HG02970 (cell line): Measurements from ENCODE around the gene GBX1.

Source experiments
- ATAC-seq: cut with Tn5 transposase; IDR thresholded peaks from one replicate; pipeline ENCODE4 v1.9.1; 2021; ENCODE audit warnings: mild to moderate bottlenecking, moderate library complexity, moderate number of reproducible peaks; ENCODE audit not compliant: unreplicated experiment, low FRiP score

Gene GBX1

DNA sequence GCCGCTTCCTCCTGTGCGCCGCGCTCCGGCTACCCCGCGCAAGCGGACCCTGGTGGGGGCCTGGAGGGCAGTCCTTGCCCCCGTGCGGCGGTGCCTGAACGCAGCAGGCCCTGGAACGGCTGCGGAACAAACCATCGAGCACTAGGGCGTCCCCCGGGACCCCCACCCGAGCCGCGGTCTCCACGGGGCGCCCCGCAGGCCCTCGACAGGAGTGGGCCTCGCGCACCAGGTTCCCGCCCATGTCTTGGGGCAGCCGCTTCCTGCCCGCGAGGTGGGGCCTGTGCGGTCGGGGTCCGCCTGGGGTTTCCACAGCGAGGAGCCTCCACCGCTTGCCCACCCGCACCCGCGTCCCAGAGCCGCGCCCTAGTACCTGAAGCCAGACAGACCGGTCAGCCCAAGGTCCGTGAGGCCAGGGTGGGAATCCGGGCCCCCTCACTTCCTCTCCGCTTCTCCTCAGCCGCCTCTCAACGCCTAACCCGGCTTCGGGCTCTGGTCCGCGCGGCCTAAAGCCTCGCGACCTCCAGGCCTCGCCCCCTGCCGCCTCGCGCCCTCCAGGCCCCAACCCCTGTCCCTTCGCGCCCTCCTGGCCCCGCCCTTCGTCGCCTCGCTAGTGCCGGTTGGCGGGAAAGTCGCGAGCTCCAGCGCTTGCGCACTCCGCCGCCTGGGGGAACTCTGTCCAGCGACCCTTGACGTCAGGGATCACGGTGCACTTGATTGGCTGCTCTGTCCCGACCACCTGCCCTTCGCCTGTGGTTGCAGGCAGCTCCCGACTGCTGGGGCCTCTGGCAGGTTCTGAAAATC, 7.0 kb upstream of the GBX1 start:
- ATAC-seq, result no peak

DNA sequence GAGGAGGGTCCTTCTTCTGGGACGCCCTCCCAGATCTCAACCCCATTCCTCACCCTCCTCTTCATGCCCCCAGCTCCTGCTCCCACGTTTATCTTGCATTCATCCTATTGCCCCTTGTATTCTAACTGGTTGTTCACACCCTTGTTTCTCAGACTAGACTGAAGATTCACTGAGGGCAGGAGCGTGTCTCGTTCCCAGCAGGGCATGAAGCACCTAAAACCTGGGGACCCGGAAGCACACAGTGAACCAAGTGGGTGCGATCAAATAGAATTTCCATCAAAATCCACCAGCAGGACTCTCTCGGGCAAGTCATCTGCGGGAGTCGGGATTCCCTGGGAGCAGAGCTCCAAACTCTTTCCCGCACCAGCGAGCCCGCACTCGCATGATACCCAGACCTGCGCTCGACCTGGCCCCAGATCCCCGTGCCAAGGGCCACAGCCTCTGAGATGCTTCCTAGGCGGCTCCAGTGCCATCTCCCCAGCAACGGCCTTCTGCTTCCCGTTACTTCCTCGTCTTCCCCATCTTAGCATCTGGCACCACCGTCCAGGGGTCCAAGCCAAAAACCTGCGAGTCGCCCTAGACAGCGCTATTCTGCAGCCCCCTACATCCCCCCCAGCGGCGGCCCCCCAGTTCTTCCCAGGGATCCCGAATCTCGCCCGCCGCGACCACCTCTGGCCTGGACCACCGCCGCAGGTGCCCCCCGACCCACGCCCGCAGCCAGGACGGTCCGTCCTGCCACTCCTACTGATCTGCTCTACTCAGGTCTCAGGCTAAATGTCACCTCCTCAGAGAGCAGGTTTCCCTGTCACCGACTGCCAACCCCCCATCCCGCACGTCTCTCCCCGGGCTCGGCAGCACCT, 6.1 kb upstream of the GBX1 start:
- no peak for ATAC-seq

DNA sequence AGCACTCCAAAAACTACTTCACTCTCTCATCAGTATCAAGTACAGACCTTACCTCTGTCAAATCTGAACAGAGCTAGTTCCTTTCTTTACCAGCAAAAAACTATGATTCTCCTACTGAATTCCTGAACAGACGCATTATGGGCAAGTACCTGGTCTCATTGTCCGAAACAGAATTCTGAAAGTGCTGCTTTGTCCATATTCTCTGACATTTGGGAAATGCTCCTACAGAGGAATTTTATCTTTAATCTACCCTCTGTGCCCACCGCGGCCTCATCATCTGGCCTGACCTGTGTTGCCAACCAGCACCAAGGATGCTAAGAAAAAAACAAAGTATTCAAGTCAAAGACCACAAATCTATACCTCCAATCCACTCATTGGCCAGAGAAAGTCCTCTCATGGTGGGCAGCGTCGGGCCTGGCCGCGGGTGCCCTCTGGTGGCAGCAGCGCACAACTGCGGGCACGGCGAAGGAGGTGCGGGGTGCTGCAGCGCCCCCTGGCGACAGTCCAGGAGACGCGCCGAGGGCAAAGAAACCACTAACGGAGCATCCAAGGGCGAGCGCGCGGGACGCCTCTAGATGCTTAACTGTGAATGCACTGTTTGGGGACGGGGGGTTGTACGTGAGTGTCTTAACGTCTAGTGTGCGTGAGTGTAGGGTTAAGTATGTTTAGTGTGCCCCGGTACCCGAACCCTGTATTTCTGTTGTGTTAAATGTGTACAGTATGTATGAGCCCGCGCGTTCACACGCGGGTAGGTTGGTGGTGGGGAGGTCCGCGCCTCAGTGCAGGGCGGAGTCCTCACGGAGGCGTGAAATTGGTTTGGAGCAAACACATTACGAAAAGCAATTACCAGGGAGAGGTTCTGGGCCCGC, 5.0 kb upstream of the GBX1 start:
- peak; percentile 47 for ATAC-seq

DNA sequence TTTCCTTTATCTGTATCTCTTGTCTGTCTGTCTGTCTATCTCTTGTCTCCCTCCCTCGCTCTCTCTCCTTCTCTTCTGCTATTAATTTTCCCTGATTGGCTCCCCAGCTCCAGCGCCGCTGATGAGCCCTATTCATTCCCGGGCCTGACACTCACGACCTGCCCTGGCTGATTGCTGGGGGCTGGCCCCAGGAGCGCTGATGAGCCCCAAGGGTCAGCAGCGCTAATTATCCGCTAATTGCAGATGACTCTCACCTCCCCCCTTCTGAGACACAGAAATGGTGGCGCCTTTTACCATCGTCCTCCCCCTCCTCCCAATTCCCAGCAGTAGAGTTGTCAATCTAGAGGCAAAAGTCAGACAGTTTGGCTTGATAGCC, 1.3 kb upstream of the GBX1 start:
- ATAC-seq, result no peak

DNA sequence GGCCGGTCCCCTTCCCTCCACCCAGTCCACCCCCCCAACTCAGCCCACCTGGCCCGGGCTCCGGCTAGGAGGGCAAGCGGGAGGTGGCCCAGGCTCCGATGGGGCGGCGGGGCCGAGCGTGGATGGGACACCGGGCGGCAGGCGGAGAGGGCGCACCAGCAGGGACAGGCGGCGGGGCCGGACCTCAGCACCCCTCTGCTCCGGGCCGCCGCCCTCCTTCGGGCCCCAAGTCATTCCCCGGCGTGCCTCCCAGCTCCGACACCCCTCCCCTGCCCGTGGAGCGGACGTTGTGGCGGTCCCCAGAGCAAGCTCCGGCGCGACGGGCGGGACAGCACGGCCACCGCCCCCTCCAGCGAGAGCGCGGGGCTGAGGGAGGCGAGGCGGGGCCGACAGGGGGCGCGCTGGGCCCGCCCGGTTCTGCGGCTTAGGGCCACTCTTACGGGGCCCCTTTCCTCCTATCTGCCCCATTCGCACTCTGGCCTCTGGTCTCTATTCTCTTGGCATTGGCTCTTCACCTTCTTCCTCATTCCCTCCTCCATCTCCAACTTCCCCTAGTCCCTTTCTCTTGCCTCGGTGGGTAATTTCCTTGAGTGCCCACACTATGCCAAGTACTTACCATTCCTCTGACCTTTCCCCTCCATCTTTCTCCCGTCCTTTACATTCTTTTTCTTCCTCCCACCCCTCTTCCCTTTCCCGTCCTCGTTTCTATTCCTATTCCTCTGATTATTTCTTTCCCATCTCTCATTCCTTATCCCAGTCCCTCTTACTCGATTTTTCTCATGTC, 701 bp upstream of the GBX1 start:
- ATAC-seq, result no peak

DNA sequence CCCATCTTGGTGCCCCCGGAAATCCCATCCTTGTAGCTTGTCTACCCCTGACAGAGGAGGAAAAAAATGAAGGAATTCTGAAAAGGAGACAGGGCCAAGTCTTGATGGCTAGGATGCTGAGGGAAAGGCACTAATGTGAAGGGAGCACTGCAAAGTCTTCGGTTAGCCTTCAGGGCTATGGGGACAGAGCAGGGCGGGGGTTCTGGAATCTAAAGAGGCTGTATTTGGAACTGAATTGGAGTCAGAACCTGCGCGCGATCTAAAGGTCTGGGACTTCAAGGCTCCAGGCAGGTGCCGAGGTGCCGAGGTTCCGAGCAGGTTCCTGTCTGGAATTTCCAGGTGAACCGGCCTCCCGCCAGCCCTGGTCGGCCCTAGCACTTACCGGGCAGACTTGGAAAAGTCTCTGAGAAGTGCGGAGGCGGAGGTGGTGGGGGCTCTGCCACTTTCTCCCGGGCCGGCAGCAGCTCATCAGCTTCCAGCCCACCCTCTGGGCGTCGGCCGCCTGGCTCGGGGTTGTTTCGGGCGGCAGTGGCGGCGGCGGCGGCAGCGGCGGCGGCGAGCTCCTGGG, 781 bp downstream of the GBX1 start:
- ATAC-seq, result no peak

DNA sequence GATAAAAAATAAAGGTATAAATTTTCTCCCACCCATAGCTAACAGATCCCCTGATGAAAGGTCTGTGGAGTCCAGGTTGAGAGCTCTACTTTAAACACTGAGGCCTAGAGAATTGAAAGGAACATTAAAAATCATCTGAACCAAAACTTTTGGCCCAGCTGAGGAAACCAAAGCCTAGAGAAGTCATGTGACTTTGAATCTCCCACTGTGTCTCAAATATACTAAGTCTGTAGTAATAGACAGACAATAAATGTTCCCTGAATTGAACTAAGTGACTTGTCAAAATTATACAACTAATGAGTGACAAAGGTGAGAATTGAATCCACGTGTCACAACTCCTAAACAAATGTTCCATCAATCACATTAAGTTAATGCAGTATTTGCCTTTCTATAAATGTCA, 5.7 kb downstream of the GBX1 start:
- no peak for ATAC-seq

DNA sequence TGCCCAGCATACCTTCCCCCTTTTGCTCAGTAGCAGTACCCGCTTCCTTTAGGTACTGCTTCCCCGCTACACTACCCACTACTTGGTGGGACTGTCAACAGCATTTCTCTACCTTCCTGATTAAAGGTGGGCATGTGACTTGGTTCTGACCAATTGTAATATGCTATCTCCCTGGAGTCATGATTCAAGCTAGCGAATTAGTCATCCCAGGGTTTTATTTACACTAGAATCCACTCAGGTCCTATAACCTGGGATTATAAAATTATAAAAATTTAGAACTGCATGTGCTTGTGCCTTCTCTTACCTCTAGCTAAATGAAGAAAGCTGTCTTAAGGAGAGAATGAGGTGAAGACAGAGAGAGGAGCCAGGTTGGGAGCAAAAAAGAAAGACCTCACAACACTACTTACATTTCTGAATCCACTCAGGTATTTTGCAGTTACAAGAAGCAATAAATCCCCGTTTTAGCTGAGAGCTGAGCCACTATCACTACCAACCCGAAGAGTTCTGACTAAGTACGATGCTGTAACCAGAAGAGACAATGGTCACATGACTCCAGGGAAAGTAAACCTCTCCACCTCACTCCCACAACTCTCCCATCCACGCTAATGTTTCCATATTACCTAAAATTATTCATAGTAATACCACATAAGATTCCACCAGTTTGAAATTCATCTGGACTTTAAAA, 9.7 kb downstream of the GBX1 start:
- ATAC-seq, result no peak

DNA sequence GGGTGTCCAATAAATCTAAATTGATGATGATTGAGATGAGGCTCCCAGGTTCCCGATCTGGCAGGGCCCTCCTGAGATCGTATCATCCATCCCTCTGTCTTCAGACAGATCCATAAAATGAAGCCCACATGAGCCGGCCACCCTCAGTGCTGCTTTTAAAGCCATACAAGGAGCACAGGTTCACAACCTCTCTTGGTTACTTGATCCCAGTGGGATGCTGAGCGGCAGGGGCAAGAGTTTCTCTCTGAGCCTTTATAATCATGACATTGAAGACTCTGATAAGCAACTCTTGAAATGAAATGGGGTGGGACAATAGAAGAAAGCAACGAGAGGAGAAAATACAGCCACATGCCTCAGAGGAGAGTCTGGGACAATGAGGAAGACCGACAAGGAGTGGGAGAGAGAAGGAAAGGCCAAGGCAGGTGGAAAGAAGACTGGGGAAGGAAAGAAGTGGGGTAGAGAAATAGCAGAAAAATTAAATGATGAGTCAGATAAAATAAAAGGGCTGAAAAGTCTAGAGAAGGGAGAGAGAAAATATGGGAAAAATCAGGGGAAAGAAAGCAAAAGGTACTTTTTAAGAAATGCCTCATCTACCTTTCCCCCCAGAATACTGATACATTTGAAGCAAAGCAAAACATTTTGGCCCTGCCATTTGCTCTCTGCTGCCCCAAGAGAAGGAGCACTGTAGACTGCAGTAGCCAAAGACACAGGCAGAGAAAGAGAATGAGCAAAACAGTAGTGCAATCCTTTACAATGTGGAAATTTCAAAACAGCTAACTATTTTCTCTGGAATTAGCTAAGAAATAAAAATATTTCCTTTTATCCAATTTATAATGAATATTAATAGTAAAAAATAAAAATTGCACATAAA, 14.6 kb downstream of the GBX1 start:
- no peak for ATAC-seq

DNA sequence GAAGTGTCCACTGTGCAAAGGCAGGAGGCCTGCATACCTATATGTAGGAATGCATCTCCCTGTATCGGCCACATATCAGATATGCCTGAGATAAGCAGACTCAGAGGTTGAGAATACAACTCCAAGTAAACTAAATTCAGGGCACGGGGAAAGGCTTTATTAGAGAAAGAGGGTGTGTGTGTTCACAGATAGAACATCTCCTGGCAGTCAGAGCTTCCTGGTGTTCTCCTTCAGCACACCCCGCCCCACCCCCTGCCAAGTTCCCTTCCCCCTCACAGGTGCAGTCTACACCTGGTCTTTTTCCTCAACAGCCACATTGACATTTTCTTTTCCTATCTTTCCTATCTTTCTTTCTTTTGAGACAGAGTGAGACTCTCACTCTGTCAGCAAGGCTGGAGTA, 17.1 kb downstream of the GBX1 start:
- ATAC-seq, result no peak

DNA sequence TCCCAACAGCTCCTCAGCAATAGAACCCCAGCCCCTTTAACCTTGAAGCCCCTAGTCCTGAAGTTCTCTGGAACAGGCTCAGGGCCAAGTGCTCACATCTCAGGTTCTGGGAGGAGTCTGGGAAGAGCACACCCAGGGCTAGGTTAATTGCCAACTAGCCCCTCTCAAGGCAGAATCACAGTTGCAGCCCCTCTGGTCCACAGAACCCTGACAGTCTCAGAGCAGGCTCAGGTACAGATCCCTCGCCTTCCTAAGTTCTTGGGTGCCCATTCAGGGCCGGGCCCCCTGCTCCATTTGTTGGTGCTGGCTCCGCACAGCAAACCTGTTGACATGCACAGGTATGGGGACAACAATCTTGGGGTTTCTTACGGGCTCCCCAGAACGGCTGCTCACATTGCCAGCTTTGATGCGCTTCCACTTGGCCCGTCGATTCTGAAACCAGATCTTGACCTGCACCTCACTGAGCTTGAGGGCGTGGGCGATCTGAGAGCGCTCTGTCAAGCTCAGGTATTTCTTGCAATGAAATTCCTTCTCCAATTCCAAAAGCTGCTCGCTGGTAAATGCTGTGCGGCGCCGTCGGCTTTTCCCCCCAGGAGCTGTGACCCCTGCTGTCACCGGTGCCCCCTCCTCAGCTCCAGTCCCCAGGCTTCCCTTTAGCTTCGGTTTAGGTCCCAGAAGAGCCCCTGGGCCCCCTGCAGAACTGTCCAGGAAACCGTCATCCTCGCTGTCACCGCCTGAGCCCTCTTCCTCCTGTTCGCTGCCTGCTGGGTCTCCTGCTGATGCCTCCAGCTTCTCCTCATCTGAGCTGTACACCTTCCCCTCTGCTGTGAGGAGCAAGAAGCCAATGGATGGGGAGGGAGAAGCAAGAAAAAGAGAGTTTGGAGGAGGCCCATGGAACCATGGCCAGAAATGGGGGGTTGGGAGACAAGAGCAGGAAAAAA, 18.9 kb downstream of the GBX1 start:
- ATAC-seq, result no peak

DNA sequence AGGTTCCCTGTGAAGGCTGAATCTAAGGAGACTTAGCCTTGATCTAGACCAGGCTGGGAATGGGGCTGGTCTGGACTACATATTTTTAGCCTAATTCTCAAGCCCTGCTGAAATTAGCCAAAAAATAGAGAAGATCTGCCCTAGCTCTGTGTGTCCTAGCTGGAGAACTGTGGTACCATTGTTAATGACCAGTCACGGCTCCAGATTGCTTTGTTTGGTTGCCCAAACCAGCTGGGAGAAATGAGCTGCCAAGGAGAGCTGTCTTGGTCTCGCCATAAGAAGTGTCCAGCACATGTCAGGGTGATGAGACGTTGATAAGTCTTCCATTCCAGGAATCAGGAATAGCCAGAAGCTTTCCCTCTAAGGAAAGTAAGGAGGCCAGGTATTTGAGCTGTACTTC, 20.7 kb downstream of the GBX1 start:
- ATAC-seq, result no peak

DNA sequence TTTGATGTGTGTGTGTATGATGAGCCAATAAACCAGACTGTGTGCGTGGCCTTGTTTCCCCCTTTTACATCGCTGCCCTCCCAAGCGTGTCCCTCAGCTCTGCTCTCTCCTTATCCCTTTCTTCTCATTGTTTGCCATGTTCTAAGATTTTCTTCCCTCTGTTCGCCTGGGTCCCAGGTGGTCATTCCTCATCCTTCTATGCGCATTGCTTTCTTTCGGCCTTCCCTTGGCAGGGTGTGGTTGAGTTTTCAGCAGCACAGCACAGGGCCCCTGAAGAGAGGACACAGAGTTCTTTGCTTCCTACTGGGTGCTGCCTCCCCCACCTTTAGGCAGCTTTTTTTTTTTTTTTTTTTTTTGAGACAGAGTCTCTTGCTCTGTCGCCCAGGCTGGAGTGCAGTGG, 23.1 kb downstream of the GBX1 start:
- ATAC-seq, result no peak

DNA sequence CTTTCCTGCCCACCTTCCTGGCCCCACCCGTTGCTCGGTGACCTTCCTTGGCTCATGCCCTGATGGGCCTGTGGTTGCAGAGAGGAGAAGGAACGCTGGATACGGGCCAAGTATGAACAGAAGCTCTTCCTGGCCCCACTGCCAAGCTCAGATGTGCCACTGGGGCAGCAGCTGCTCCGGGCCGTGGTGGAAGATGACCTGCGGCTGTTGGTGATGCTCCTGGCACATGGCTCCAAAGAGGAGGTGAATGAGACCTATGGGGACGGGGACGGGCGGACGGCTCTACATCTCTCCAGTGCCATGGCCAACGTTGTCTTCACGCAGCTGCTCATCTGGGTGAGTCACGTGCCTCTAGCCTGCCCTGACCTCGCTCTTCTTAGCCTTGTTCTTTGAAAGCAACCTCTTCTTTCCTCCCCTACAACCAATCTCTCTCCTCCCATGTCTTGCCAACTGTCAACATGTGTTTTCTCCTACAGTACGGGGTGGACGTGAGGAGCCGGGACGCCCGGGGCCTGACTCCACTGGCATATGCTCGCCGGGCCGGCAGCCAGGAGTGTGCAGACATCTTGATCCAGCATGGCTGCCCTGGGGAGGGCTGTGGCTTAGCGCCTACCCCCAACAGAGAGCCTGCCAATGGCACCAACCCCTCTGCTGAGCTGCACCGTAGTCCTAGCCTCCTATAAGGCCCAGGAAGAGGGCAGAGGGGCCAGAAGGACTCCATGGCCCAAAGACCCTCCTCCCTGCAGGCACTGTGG, 24.1 kb downstream of the GBX1 start:
- no peak for ATAC-seq

DNA sequence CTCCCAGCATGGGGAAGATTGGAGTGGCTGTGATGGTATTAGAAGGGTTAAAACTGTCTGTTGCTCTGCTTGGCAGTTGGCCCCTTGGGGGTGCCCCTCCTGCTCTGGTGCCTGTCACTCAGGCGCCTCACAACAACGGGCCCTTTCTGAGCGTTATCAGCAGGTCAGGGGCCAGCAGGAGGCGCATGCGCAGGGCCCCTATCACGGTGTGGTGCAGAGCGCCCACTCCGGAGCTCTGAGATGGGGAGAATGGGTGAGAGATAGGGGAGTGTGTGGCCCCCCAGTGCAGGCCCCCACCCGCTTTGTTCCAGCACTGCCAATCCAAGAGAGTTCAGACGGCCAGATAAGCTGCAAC, 24.8 kb downstream of the GBX1 start:
- no peak for ATAC-seq

DNA sequence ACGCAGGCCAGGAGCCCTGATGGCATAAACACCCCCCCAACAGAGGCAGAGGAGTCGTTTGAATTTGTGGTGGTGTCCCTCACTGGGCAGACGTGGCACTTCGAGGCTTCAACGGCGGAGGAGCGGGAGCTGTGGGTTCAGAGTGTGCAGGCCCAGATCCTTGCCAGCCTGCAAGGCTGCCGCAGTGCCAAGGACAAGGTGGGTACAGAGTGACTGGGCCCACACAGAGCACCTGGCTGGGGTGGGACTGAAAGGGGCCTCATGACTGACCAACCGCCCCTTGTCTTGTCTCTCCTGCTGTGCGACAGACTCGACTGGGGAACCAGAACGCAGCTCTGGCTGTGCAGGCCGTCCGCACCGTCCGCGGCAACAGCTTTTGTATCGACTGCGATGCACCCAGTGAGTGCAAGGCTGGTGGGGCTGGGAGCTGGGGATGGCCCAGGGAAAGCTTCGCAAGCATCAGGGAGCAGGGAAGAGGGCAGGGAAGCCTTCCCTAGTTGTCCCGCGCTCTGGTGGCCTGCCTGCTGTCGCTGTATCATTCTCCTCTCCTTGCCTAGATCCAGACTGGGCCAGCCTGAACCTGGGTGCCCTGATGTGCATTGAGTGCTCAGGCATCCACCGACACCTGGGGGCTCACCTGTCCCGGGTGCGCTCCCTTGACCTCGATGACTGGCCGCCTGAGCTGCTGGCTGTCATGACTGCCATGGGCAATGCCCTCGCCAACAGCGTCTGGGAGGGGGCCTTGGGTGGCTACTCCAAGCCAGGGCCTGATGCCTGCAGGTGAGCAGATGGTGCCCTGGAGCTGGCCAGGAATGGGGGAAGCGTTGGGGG, 25.4 kb downstream of the GBX1 start:
- no peak for ATAC-seq
